Gastroesophageal sphincter (tissue), 4 donors: ENCODE results near the gene SBNO1. TPM values are rescaled to one million over a fixed set of nuclear protein-coding genes. Genes with fewer than 3 reads are reported as not detected.

Experiments used
- ATAC-seq: fragments of 150-250 bp; one replicate; pipeline ENCODE4 v1.9.1; 2016; ENCODE audit warnings: mild to moderate bottlenecking, moderate library complexity
- H3K27ac ChIP-seq, 4 donors: fragments of 200-600 bp; sonication (generic) in 3 of 4; 1 replicate in 3 of 4; 2 replicates in 1 of 4; pipeline ENCODE4 v1.5.1; 2016 to 2019
- H3K27me3 ChIP-seq: fragments of 200-600 bp; sonication (generic); one replicate; pipeline ENCODE4 v1.5.1; 2019
- H3K36me3 ChIP-seq, 2 donors: fragments of 200-600 bp; sonication (generic); one replicate each; pipeline ENCODE4 v1.5.1; 2019; ENCODE audit warnings: control low read depth in 1 of 2
- H3K4me1 ChIP-seq, 3 donors: fragments of 200-600 bp; sonication (generic); 1 replicate in 2 of 3; 2 replicates in 1 of 3; pipeline ENCODE4 v1.5.1; 2016 to 2019; ENCODE audit warnings: control low read depth in 2 of 3
- H3K4me3 ChIP-seq, 2 donors: fragments of 200-600 bp; sonication (generic); one replicate each; pipeline ENCODE4 v1.5.1; 2019; ENCODE audit warnings: mild to moderate bottlenecking in 1 of 2, moderate library complexity in 1 of 2
- H3K9me3 ChIP-seq, 3 donors: fragments of 200-600 bp; sonication (generic); one replicate each; pipeline ENCODE4 v1.5.1; 2017 to 2019; ENCODE audit warnings: control low read depth in 2 of 3
- CTCF ChIP-seq, 4 experiments: fragments of 200-600 bp in 2 of 4; fragments of 450-650 bp in 2 of 4; sonication (generic) in 1 of 4; IDR thresholded peaks; one replicate each; pipeline ENCODE4 v1.5.1; 2017 to 2019; ENCODE audit warnings: antibody characterized with exemption in 4 of 4, mild to moderate bottlenecking in 2 of 4, moderate library complexity in 2 of 4
- EP300 ChIP-seq: sonication (generic); formaldehyde crosslinking; IDR thresholded peaks from one replicate; pipeline ENCODE4 v1.6.1; 2017; ENCODE audit warnings: antibody characterized with exemption, mild to moderate bottlenecking
- POLR2A ChIP-seq, 2 donors: fragments of 450-650 bp; IDR thresholded peaks; one replicate each; pipeline ENCODE4 v1.6.1; 2017; ENCODE audit warnings: antibody characterized with exemption in 2 of 2, mild to moderate bottlenecking in 2 of 2, moderate library complexity in 1 of 2
- POLR2AphosphoS5 ChIP-seq: sonication (generic); formaldehyde crosslinking; IDR thresholded peaks from one replicate; pipeline ENCODE4 v1.6.1; 2017; ENCODE audit warnings: antibody characterized with exemption
- WGBS, 2 donors: methylation state at CpG; one replicate each; pipeline ENCODE4 v1.1.5; 2018; ENCODE audit warnings: low coverage in 1 of 2; 5-methylcytosine and 5-hydroxymethylcytosine counted together
- total RNA-seq, 4 donors: library from RNA; depleted of rRNA; stranded (reverse); fragments of >200 nt; gene quantifications; one replicate each; pipeline ENCODE4 v1.1.0, GENCODE V29; 2016

The SBNO1 gene
- total RNA-seq, 4 donors from 2014 or later, result 25.3 to 35.7 (median 33.2) TPM

- TF ChIP-seq POLR2A (IDR thresholded peaks at IDR 0.05) (no peak), POLR2AphosphoS5 (no peak), EP300 (no peak), CTCF (IDR thresholded peaks at IDR 0.05) (no peak)
- 88 to 90% methylated on average over 3 of the region's 3 CpGs for WGBS, 2 donors
- Histone ChIP-seq H3K4me3 (no peak overlapping the region), H3K4me1 (no peaks in the 10 kb centered on the region), H3K27me3 (no peaks in the 10 kb centered on the region), H3K36me3 (peaks cover 4 to 98% of the 10 kb centered on the region in 2 donors), H3K9me3 (no peaks in the 10 kb centered on the region), H3K27ac (no peak overlapping the region)
- ATAC-seq, result no peak
Measured at GRCh38 chr12:123306200-123306599, 58.4 kb downstream of the SBNO1 start.

GRCh38 chr12:123305136-123305535, 59.5 kb downstream of the SBNO1 start:
- ATAC-seq, result no peak
- H3K4me1 ChIP-seq, result no peaks in the 10 kb centered on the region
- H3K27me3 ChIP-seq, result no peaks in the 10 kb centered on the region
- WGBS, 2 donors, result 46 to 60% methylated on average over 3 of the region's 3 CpGs
- no peaks in the 10 kb centered on the region for H3K9me3 ChIP-seq
- TF ChIP-seq EP300 (no peak), CTCF (IDR thresholded peaks at IDR 0.05) (no peak), POLR2AphosphoS5 (no peak), POLR2A (IDR thresholded peaks at IDR 0.05) (no peak)
- H3K36me3 ChIP-seq, result peaks cover 4 to 98% of the 10 kb centered on the region in 2 donors
- no peak overlapping the region for H3K4me3 ChIP-seq
- H3K27ac ChIP-seq, result no peak overlapping the region

- H3K9me3 ChIP-seq, result no peaks in the 10 kb centered on the region
- H3K4me3 ChIP-seq, result no peak overlapping the region
- no peak overlapping the region for H3K27ac ChIP-seq
- no peaks in the 10 kb centered on the region for H3K27me3 ChIP-seq
- ATAC-seq, result no peak
- WGBS, 2 donors, result 80 to 88% methylated on average over 1 to 2 of the region's 9 CpGs
- no peaks in the 10 kb centered on the region for H3K4me1 ChIP-seq
- TF ChIP-seq CTCF (IDR thresholded peaks at IDR 0.05) (no peak), POLR2A (IDR thresholded peaks at IDR 0.05) (no peak), POLR2AphosphoS5 (no peak), EP300 (no peak)
- H3K36me3 ChIP-seq, result peaks cover 0 to 93% of the 10 kb centered on the region in 2 donors
Measured at GRCh38 chr12:123293178-123293760, 71.4 kb downstream of the SBNO1 start.

- TF ChIP-seq POLR2A (IDR thresholded peaks at IDR 0.05) (no peak), CTCF (IDR thresholded peaks at IDR 0.05) (no peak), EP300 (no peak), POLR2AphosphoS5 (no peak)
- WGBS, 2 donors, result 87 to 94% methylated on average over 6 to 11 of the region's 11 CpGs
- no peak overlapping the region for H3K27ac ChIP-seq
- no peaks in the 10 kb centered on the region for H3K4me1 ChIP-seq
- H3K36me3 ChIP-seq, result peaks cover 0 to 62% of the 10 kb centered on the region in 2 donors
- H3K9me3 ChIP-seq, result no peaks in the 10 kb centered on the region
- no peak overlapping the region for H3K4me3 ChIP-seq
- ATAC-seq, result no peak
- no peaks in the 10 kb centered on the region for H3K27me3 ChIP-seq
Measured at GRCh38 chr12:123289911-123290310, 74.7 kb downstream of the SBNO1 start.

GRCh38 chr12:123288751-123289346, 75.8 kb downstream of the SBNO1 start:
- Histone ChIP-seq H3K27me3 (no peaks in the 10 kb centered on the region), H3K36me3 (peaks cover 0 to 52% of the 10 kb centered on the region in 2 donors), H3K4me3 (no peak overlapping the region), H3K9me3 (no peaks in the 10 kb centered on the region), H3K4me1 (no peaks in the 10 kb centered on the region), H3K27ac (no peak overlapping the region)
- WGBS, 2 donors, result 89 to 93% methylated on average over 14 to 20 of the region's 20 CpGs
- TF ChIP-seq POLR2A (IDR thresholded peaks at IDR 0.05) (no peak), CTCF (IDR thresholded peaks at IDR 0.05) (no peak), EP300 (no peak), POLR2AphosphoS5 (no peak)
- no peak for ATAC-seq
